GM18873 (cell line): Measurements from ENCODE around the gene PLD3.

Source experiments
- ATAC-seq: cut with Tn5 transposase; IDR thresholded peaks from one replicate; pipeline ENCODE4 v1.9.1; 2021; ENCODE audit warnings: mild to moderate bottlenecking, moderate library complexity, moderate number of reproducible peaks; ENCODE audit not compliant: unreplicated experiment, low FRiP score

PLD3 gene

GRCh38 chr19:40425450-40426287 is 77.2 kb downstream of the PLD3 start, which contains the start of gene SERTAD1:
SERTAD1 (minus strand) TSS chr19:40425992; CDS start chr19:40423546, 2,446 bp downstream.
- peak; percentile 71 for ATAC-seq
